ENCODE measurements around the gene DBP.
A peak's percentile ranks its signal among the peaks of the same experiment; 100 is the strongest.
"Not testable (repeated sequence)": the region's sequence is repeated elsewhere in the genome, so short reads cannot be mapped to it uniquely, and the experiment has no call there.

DBP gene

GRCh38 chr19:48633148-48634035, 3.8 kb downstream of the DBP start:
- peaks cover 68% of the 10 kb centered on the region for H3K36me3 Mint-ChIP-seq (ENCODE audit: insufficient read depth)
- no peaks in the 10 kb centered on the region for H3K9me3 Mint-ChIP-seq
- H3K27ac Mint-ChIP-seq = peak overlapping the region; percentile 90 to 94
- H3K4me1 Mint-ChIP-seq (ENCODE audit: low read depth in 2 of 2) = peaks cover 27 to 31% of the 10 kb centered on the region in 2 donors
- no peak for DNase-seq
- H3K27me3 Mint-ChIP-seq = no peaks in the 10 kb centered on the region
- no peak for ATAC-seq (replicated peaks)
- H3K4me3 Mint-ChIP-seq = peak overlapping the region; percentile 90 to 98

DNA sequence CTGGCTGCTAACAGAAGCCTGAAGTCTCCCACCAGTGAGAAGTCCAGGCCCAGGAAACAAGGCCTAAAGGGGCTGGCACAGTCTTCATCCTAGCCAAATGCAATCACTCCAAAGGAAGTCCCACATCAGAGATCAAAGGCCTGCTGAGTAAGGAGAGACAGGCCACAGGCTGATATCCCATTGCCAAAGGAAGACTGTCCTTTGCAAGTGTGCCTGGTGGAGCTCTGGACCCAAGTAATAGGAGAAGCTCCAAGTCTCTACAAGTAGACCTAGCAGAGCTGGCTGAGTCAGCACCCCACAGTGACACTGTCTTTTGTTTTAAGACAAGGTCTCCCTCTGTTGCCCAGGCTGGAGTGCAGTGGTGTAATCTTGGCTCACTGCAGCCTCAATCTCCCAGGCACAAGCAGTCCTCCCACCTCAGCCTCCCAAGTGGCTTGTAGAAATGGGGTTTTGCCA, 4.5 kb downstream of the DBP start:
- no peak for ATAC-seq (replicated peaks)
- Mint-ChIP-seq H3K27me3 (no peaks in the 10 kb centered on the region), H3K4me3 (no peak overlapping the region), H3K4me1 (ENCODE audit: low read depth in 2 of 2) (peaks cover 21 to 29% of the 10 kb centered on the region in 2 donors), H3K27ac (peak overlapping the region in 1 of 2 donors; percentile 94), H3K36me3 (ENCODE audit: insufficient read depth) (peaks cover 64% of the 10 kb centered on the region), H3K9me3 (no peaks in the 10 kb centered on the region)
- DNase-seq = no peak

DNA sequence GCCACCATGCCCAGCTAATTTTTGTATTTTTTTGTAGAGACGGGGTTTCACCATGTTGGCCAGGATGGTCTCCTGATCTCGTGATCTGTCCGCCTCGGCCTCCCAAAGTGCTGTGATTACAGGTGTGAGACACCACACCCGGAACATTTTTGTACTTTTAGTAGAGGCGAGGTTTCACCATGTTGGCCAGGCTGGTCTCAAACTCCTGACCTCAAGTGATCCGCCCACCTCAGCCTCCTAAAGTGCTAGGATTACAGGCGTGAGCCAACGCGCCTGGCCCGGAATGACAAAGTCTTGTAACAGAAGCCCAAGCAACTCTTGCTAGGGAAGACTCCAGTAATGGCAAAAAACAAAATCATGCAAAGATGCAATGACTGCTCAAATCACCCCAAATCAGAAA, 4.9 kb downstream of the DBP start:
- not testable (repeated sequence) for H3K4me3 Mint-ChIP-seq; ATAC-seq (replicated peaks); H3K9me3 Mint-ChIP-seq; H3K27me3 Mint-ChIP-seq; DNase-seq
- H3K4me1 Mint-ChIP-seq (ENCODE audit: low read depth in 2 of 2) = peaks cover 19 to 31% of the 10 kb centered on the region in 2 donors
- peak overlapping the region in 1 of 2 donors; percentile 94 for H3K27ac Mint-ChIP-seq
- H3K36me3 Mint-ChIP-seq (ENCODE audit: insufficient read depth) = peaks cover 60% of the 10 kb centered on the region

GRCh38 chr19:48631225-48631624, 6.0 kb downstream of the DBP start:
- Mint-ChIP-seq H3K4me3 (no peak overlapping the region), H3K36me3 (ENCODE audit: insufficient read depth) (peaks cover 63% of the 10 kb centered on the region), H3K4me1 (ENCODE audit: low read depth in 2 of 2) (peaks cover 24 to 36% of the 10 kb centered on the region in 2 donors), H3K27me3 (no peaks in the 10 kb centered on the region), H3K27ac (no peak overlapping the region), H3K9me3 (no peaks in the 10 kb centered on the region)
- ATAC-seq (replicated peaks) (no peak), DNase-seq (no peak)

- peak overlapping the region in 1 of 2 donors; percentile 38 for H3K27ac Mint-ChIP-seq
- no peaks in the 10 kb centered on the region for H3K9me3 Mint-ChIP-seq
- no peak for ATAC-seq (replicated peaks)
- no peaks in the 10 kb centered on the region for H3K27me3 Mint-ChIP-seq
- peaks cover 59% of the 10 kb centered on the region for H3K36me3 Mint-ChIP-seq (ENCODE audit: insufficient read depth)
- H3K4me1 Mint-ChIP-seq (ENCODE audit: low read depth in 2 of 2) = peaks cover 21 to 33% of the 10 kb centered on the region in 2 donors
- H3K4me3 Mint-ChIP-seq = no peak overlapping the region
- no peak for DNase-seq
These were observed 6.7 kb downstream of the DBP start for GRCh38 chr19:48630296-48631063.

DNA sequence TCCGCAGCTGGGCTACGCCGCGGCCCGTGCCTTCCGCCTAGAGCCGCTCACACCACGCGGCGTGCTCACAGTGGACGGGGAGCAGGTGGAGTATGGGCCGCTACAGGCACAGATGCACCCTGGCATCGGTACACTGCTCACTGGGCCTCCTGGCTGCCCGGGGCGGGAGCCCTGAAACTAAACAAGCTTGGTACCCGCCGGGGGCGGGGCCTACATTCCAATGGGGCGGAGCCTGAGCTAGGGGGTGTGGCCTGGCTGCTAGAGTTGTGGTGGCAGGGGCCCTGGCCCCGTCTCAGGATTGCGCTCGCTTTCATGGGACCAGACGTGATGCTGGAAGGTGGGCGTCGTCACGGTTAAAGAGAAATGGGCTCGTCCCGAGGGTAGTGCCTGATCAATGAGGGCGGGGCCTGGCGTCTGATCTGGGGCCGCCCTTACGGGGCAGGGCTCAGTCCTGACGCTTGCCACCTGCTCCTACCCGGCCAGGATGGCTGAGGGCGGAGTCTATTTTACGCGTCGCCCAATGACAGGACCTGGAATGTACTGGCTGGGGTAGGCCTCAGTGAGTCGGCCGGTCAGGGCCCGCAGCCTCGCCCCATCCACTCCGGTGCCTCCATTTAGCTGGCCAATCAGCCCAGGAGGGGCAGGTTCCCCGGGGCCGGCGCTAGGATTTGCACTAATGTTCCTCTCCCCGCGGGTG, 7.4 kb downstream of the DBP start:
- no peak overlapping the region for H3K4me3 Mint-ChIP-seq
- no peak for DNase-seq
- no peaks in the 10 kb centered on the region for H3K27me3 Mint-ChIP-seq
- ATAC-seq (replicated peaks) = no peak
- peaks cover 20 to 32% of the 10 kb centered on the region in 2 donors for H3K4me1 Mint-ChIP-seq (ENCODE audit: low read depth in 2 of 2)
- peaks cover 52% of the 10 kb centered on the region for H3K36me3 Mint-ChIP-seq (ENCODE audit: insufficient read depth)
- H3K9me3 Mint-ChIP-seq = no peaks in the 10 kb centered on the region
- H3K27ac Mint-ChIP-seq = peak overlapping the region in 1 of 2 donors; percentile 38

GRCh38 chr19:48629297-48629598, 7.9 kb downstream of the DBP start:
- H3K9me3 Mint-ChIP-seq = no peaks in the 10 kb centered on the region
- ATAC-seq (replicated peaks) = no peak
- H3K36me3 Mint-ChIP-seq (ENCODE audit: insufficient read depth) = peaks cover 51% of the 10 kb centered on the region
- H3K27ac Mint-ChIP-seq = peak overlapping the region in 1 of 2 donors; percentile 38
- DNase-seq = no peak
- H3K4me1 Mint-ChIP-seq (ENCODE audit: low read depth in 2 of 2) = peaks cover 20 to 31% of the 10 kb centered on the region in 2 donors
- H3K4me3 Mint-ChIP-seq = no peak overlapping the region
- no peaks in the 10 kb centered on the region for H3K27me3 Mint-ChIP-seq

DNA sequence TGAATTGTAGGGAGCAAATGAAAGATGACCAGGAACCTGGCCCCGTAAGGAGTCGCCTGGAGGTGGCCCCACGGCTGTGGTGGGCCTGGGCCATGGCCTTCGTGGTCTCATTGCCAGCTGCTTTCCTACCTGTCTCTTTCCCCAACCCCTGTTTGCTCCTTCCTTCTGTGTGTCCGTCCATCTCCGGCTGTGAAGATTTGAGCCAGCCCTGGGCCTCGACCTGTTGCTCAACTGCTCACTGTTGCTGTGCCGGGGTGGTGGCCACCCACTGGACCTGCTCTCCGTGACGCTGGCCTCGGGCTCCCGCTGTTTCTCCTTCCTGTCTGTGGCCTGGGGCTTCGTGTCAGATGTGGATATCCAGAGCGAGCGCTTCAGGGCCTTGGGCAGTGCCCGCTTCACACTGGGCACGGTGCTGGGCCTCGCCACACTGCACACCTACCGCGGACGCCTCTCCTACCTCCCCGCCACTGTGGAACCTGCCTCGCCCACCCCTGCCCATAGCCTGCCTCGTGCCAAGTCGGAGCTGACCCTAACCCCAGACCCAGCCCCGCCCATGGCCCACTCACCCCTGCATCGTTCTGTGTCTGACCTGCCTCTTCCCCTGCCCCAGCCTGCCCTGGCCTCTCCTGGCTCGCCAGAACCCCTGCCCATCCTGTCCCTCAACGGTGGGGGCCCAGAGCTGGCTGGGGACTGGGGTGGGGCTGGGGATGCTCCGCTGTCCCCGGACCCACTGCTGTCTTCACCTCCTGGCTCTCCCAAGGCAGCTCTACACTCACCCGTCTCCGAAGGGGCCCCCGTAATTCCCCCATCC, 8.5 kb downstream of the DBP start:
- Mint-ChIP-seq H3K4me1 (ENCODE audit: low read depth in 2 of 2) (peaks cover 22 to 33% of the 10 kb centered on the region in 2 donors), H3K27me3 (no peaks in the 10 kb centered on the region), H3K36me3 (ENCODE audit: insufficient read depth) (peaks cover 57% of the 10 kb centered on the region), H3K4me3 (no peak overlapping the region), H3K9me3 (no peaks in the 10 kb centered on the region), H3K27ac (peak overlapping the region in 1 of 2 donors; percentile 32)
- DNase-seq (no peak), ATAC-seq (replicated peaks) (no peak)

GRCh38 chr19:48627865-48628314, 9.3 kb downstream of the DBP start:
- ATAC-seq (replicated peaks) = no peak
- peak overlapping the region in 1 of 2 donors; percentile 80 for H3K27ac Mint-ChIP-seq

GRCh38 chr19:48627201-48627864, 9.8 kb downstream of the DBP start:
- Mint-ChIP-seq H3K27me3 (no peaks in the 10 kb centered on the region), H3K4me1 (ENCODE audit: low read depth in 2 of 2) (peaks cover 30 to 36% of the 10 kb centered on the region in 2 donors), H3K27ac (peak overlapping the region in 1 of 2 donors; percentile 80), H3K4me3 (peak overlapping the region; percentile 22 to 34), H3K36me3 (ENCODE audit: insufficient read depth) (peaks cover 46% of the 10 kb centered on the region), H3K9me3 (no peaks in the 10 kb centered on the region)
- ATAC-seq (replicated peaks) (peak; percentile 67), DNase-seq (peak in 1 of 3 experiments; percentile 34)

More at GRCh38 chr19:48627865-48628314, 9.3 kb downstream of the DBP start:
- Mint-ChIP-seq H3K9me3 (no peaks in the 10 kb centered on the region), H3K4me3 (no peak overlapping the region), H3K27me3 (no peaks in the 10 kb centered on the region), H3K36me3 (ENCODE audit: insufficient read depth) (peaks cover 51% of the 10 kb centered on the region), H3K4me1 (ENCODE audit: low read depth in 2 of 2) (peaks cover 27 to 36% of the 10 kb centered on the region in 2 donors)
- DNase-seq = no peak

DNA sequence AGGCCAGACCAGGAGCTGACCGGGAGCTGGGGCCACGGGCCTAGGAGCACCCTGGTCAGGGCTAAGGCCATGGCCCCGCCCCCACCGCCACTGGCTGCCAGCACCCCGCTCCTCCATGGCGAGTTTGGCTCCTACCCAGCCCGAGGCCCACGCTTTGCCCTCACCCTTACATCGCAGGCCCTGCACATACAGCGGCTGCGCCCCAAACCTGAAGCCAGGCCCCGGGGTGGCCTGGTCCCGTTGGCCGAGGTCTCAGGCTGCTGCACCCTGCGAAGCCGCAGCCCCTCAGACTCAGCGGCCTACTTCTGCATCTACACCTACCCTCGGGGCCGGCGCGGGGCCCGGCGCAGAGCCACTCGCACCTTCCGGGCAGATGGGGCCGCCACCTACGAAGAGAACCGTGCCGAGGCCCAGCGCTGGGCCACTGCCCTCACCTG, 11.3 kb downstream of the DBP start:
- Mint-ChIP-seq H3K4me3 (no peak overlapping the region), H3K27ac (peak overlapping the region in 1 of 2 donors; percentile 91), H3K4me1 (ENCODE audit: low read depth in 2 of 2) (peaks cover 31 to 36% of the 10 kb centered on the region in 2 donors), H3K9me3 (no peaks in the 10 kb centered on the region), H3K27me3 (no peaks in the 10 kb centered on the region), H3K36me3 (ENCODE audit: insufficient read depth) (peaks cover 41% of the 10 kb centered on the region)
- no peak for DNase-seq
- no peak for ATAC-seq (replicated peaks)
